DLD1 (cell line): ENCODE results near the gene GPD2.

ENCODE experiments used
- in situ Hi-C: cut with HindIII; loops from 2 replicates; pipeline ENCODE4 v1.10.0; 2017; ENCODE audit warnings: low sequenced_read_pairs

Gene GPD2

DNA sequence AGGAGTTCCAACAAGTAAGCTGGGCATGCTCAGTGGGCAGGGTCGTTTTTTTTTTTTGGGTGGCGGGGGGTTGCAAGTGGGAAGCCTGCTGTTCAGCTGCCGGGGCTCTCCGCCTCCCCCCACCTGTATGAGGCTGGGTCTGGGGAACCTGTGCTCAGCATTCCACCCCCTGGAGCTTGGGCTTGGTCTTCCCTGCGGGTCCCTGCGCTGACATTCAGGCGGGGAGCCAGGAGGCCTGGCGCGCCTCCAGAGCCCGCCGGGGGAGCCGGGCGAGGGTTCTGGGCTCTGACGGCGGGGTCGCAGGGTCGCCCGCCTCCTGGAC lies 822 bp upstream of the GPD2 start:
- in situ Hi-C loops: no loop called here

- in situ Hi-C loops: no loop called here
Observed at GRCh38 chr2:156436497-156437085, 412 bp downstream of the GPD2 start.

DNA sequence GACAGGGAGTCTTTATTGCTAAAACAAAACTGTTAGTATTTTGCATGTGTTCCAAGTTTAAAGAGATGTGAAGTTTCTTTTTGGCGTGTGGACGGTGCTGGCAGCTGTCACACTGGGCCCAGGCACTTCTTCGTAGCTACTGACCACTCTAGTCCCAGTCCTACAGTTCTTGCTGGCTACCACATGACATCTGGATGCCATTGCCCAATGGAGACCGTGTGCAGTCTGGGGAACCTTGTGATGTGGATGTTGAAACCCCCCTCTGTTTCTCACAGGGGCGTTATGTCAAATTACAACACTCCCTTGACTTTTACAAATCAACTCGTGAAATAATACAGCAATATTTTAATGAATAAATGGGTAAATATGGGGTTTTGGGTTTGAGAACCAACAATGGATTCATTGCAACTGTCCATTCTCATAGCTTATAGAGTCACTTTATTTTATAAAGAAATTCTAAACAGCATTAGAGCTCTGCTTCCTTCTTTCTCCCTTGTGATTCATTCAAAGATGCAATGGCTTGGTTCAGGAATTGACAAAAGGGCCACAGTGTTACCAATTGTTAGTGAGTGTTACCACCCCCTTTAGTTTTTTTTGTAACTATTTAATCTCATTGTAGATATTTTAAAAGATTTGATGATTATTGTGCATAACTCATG lies 1.2 kb downstream of the GPD2 start:
- in situ Hi-C loops: no loop called here

DNA sequence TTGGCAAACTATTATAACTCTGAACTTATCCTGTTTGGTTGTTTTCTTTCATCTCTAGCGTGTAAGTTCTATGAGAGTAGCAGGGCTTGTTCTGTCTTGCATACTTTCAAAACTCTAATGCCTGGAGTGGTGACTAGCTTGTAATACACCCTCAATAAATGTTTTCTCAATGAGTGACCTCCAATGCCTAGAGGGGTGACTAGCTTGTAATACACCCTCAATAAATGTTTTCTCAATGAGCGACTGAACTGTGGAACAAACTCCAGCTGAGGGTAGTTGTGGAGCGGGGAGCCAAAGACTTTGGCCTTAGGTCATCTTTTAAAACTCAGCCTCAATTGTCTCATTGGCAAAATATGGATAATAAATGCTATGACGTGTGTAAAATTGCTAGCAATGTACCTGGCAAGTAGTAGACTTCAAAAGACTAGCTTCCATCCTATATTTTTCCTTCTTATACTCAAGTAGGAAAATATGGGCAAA lies 1.8 kb downstream of the GPD2 start:
- in situ Hi-C loops: no loop called here

DNA sequence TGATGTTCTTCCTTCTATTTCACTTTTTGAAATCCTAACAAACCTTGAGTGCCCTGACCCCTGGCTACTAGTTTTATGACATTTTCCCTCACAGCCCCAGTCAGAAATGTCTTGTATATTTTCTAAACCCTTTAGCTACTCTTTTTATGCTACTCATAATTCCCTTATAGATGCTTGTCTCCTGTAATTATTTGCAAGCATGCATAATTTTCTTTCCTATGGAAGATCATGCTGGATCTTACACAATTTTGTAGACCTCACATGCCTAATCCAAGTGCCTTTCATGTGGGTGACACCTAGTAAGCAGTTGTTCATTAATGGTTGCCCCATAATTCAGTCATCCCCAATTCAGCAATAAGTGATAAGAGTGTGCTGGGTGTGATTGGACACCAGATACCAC lies 6.9 kb downstream of the GPD2 start:
- in situ Hi-C loops: no loop called here

- in situ Hi-C loops: no loop called here
Observed at GRCh38 chr2:156445296-156446220, 9.4 kb downstream of the GPD2 start.

- in situ Hi-C loops: no loop called here
Observed at GRCh38 chr2:156447761-156448160, 11.6 kb downstream of the GPD2 start.

- in situ Hi-C loops: no loop called here
Observed at GRCh38 chr2:156448766-156449165, 12.6 kb downstream of the GPD2 start.

DNA sequence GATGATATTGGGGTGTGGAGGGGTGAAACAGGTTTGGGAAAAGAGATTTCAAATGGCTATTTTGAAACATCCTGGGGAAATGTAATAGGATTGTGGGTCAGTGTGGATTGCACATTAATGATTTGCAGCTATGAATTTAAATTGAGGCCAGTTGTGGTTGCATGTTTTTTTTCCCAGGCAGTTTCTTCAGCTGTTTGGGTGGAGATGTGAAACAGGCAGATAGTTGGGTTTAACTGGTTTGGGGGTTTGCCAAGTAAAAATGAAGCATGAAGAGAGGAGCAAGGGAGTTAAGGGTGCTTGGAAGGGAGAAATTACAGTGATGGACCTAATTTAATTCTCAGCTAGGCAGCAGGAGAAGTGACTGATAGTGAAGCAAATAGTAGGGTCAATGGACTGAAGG lies 16.8 kb downstream of the GPD2 start:
- in situ Hi-C loops: no loop called here

DNA sequence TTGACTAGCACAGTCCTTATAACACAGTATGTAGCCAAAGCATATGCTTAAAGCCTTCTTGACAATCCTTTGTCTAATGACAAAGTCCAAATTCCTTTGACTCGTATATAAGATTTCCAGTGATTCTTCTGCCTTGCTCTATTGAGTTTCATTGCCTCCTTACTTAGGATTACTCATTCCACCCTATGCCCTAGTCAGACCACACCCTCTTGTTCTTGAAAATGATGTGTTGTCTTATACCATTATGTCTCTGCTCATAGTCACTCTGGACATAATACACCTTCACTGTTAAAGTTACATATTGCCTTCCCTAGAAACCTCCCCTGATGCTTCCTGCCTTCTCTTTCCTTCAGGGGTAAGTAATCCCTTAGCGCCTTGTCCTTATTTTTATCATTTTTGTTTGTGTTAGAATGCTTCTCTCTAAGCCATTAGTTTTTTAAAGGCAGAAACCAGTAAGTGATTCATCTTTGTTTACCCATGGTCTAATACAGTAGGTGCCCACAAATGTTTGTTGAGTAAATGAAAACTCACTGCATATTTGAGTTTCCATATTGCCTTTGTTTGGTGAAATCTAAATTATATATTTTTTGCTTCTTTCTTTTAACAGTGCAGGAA lies 19.3 kb downstream of the GPD2 start:
- in situ Hi-C loops: no loop called here

DNA sequence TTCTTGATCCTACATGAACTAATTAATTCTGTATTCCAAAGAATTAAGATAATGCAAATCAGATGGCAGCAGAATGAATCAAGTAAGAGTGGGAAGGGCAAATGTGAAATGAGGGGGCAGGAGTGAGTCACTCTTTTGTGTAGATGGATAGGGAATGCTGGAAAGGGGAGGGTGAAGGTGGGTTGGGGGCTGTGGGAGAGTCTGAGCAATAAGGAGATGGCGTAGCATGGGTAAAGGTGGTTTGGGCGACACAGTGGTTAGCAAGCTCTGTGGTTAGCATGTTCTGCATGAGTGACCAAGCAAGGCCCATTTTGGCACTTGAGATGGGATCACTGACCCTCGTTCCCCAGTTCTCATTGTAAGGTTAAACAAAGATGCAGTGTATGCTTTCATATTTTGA lies 20.4 kb downstream of the GPD2 start:
- in situ Hi-C loops: no loop called here

- in situ Hi-C loops: no loop called here
Observed at GRCh38 chr2:156457523-156458517, 21.6 kb downstream of the GPD2 start.

DNA sequence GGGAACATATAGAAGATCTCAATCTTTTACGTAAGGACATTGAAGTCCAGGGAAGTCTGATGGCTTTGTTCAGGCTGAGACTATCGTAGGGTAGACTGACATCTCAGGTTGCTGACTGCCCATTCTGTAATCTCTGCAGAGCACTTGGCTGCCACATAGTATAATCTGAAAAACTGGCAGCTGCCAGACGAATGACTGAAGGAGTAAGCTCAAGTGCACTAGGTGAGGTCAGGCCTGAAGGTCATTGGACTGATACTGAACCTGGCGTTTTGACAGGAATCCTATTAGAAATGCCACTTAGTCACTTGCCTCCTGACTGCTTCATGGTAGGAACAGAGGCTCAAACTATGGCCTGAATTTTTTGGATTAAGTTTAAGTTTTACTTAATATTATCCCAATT lies 23.5 kb downstream of the GPD2 start:
- in situ Hi-C loops: no loop called here

- in situ Hi-C loops: no loop called here
Observed at GRCh38 chr2:156464106-156464505, 27.9 kb downstream of the GPD2 start.

DNA sequence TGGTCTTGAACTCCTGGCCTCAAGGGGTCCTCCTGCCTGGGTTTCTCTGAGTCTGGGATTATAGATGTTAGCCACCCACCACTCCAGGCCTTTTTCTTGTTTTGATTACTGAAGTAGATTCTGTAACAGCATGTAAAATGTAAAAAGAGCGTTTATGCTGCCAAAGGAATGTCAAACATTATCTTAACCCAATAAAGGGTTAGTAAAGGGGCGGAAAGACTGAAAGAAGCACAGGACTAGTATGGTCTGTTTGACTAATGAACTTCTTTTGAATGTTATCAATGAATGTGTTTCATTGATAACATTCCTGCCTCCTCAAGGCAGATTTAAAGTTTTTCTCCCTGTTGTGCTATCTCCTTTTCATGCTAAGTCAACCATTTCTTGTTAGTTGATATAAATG lies 29.4 kb downstream of the GPD2 start:
- in situ Hi-C loops: no loop called here

DNA sequence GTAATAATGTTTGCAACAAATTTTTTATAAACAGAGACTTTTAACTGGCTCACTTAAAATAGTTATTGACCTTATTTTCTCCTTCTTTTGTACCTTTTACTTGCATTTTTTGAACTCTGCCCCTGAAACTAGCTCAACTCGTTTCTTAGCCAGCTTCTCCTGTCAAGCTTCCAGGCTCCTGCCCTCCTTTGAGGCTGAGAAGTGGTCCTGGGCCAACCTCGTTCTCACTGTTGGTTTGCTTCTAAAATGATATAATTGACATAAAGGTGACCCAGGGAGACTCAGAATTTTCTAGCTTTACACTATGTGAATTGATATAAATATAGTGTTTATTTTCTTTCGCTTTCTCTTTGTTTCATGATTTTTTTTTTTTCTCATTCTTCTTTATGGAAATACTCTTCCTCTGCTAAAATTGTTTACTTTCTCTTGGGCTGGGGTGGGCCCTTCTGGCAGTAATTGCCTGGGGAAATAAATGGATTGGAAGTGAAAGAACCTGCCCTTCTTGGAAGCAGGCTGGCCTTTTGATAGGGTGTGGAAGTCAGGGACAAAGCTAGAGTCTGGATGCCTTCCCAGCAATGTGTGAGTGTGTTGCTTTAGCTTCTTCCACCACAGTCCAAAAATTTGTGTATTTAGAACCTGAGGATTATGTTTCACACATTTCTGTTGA lies 30.7 kb downstream of the GPD2 start:
- in situ Hi-C loops: no loop called here

- in situ Hi-C loops: no loop called here
Observed at GRCh38 chr2:156470975-156471583, 34.9 kb downstream of the GPD2 start.

- in situ Hi-C loops: no loop called here
Observed at GRCh38 chr2:156471762-156472161, 35.6 kb downstream of the GPD2 start.

- in situ Hi-C loops: no loop called here
Observed at GRCh38 chr2:156472686-156473085, 36.5 kb downstream of the GPD2 start.
